SH-SY5Y (cell line): ENCODE results near the gene SHCBP1.

Experiments
- GATA2 ChIP-seq: IDR thresholded peaks from 2 replicates; pipeline ENCODE4 v1.6.1; 2011; ENCODE audit warnings: mild to moderate bottlenecking, low read depth, low read length
- GATA3 ChIP-seq: IDR thresholded peaks from 2 replicates; pipeline ENCODE4 v1.6.1; 2011; ENCODE audit warnings: low read depth, mild to moderate bottlenecking, low read length, moderate library complexity

- TF ChIP-seq GATA2 (no peak), GATA3 (no peak)
These were observed 40.9 kb upstream of the SHCBP1 start for GRCh38 chr16:46662123-46662522.
